ENCODE data around the gene BANK1.

- TF ChIP-seq EP300 (IDR thresholded peaks at IDR 0.05; ENCODE audit: low read depth) (no peak), POLR2A (IDR thresholded peaks at IDR 0.05) (no peak), CTCF (IDR thresholded peaks at IDR 0.05) (no peak)
Measured at GRCh38 chr4:101780284-101780683, 10.2 kb upstream of the BANK1 start.

All from transverse colon (tissue), 3 donors.